ENCODE measurements around the gene FBXL7.

DNA sequence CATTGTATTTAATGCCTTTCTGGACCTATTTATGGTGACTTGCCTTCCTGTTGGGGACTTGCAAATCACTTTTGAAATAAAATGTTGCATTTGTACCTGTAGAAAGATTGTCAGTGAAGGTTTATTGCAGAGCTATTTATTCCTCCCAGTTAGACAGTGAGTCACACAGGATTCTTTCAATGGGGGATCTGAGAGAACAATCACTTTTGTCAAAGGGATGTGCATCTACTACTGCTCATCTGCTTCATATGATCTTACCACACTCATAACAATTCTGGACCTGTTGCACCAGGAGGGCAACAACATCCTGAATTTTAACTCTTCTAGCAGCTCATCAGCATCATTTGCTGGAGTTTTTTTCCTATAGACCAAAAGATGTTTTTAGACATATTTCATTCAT lies 66.8 kb downstream of the FBXL7 start:
- TF ChIP-seq EP300 (conservative IDR thresholded peaks at IDR 0.05; ENCODE audit: poor library complexity, severe bottlenecking) (no peak), POLR2AphosphoS5 (IDR thresholded peaks at IDR 0.05) (no peak), EZH2 (IDR thresholded peaks at IDR 0.05; ENCODE audit: borderline replicate concordance, insufficient read depth, low read length, poor library complexity, severe bottlenecking) (no peak), RAD21 (conservative IDR thresholded peaks at IDR 0.05) (no peak), SMC3 (conservative IDR thresholded peaks at IDR 0.05; ENCODE audit: poor library complexity) (no peak)
- TF ChIP-seq, protein P1, sequence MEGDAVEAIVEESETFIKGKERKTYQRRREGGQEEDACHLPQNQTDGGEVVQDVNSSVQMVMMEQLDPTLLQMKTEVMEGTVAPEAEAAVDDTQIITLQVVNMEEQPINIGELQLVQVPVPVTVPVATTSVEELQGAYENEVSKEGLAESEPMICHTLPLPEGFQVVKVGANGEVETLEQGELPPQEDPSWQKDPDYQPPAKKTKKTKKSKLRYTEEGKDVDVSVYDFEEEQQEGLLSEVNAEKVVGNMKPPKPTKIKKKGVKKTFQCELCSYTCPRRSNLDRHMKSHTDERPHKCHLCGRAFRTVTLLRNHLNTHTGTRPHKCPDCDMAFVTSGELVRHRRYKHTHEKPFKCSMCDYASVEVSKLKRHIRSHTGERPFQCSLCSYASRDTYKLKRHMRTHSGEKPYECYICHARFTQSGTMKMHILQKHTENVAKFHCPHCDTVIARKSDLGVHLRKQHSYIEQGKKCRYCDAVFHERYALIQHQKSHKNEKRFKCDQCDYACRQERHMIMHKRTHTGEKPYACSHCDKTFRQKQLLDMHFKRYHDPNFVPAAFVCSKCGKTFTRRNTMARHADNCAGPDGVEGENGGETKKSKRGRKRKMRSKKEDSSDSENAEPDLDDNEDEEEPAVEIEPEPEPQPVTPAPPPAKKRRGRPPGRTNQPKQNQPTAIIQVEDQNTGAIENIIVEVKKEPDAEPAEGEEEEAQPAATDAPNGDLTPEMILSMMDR (IDR thresholded peaks at IDR 0.05; ENCODE audit: poor library complexity, severe bottlenecking) = no peak
- TF ChIP-seq, protein P2, sequence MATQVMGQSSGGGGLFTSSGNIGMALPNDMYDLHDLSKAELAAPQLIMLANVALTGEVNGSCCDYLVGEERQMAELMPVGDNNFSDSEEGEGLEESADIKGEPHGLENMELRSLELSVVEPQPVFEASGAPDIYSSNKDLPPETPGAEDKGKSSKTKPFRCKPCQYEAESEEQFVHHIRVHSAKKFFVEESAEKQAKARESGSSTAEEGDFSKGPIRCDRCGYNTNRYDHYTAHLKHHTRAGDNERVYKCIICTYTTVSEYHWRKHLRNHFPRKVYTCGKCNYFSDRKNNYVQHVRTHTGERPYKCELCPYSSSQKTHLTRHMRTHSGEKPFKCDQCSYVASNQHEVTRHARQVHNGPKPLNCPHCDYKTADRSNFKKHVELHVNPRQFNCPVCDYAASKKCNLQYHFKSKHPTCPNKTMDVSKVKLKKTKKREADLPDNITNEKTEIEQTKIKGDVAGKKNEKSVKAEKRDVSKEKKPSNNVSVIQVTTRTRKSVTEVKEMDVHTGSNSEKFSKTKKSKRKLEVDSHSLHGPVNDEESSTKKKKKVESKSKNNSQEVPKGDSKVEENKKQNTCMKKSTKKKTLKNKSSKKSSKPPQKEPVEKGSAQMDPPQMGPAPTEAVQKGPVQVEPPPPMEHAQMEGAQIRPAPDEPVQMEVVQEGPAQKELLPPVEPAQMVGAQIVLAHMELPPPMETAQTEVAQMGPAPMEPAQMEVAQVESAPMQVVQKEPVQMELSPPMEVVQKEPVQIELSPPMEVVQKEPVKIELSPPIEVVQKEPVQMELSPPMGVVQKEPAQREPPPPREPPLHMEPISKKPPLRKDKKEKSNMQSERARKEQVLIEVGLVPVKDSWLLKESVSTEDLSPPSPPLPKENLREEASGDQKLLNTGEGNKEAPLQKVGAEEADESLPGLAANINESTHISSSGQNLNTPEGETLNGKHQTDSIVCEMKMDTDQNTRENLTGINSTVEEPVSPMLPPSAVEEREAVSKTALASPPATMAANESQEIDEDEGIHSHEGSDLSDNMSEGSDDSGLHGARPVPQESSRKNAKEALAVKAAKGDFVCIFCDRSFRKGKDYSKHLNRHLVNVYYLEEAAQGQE (IDR thresholded peaks at IDR 0.05; ENCODE audit: borderline replicate concordance) = no peak
